GM18907 (cell line): ENCODE results near the gene NUDT21.
"Not testable (repeated sequence)": the region's sequence is repeated elsewhere in the genome, so short reads cannot be mapped to it uniquely, and the experiment has no call there.

Experiments used
- ATAC-seq: cut with Tn5 transposase; IDR thresholded peaks from one replicate; pipeline ENCODE4 v1.9.1; 2021; ENCODE audit warnings: mild to moderate bottlenecking, moderate library complexity; ENCODE audit not compliant: unreplicated experiment

NUDT21 gene

DNA sequence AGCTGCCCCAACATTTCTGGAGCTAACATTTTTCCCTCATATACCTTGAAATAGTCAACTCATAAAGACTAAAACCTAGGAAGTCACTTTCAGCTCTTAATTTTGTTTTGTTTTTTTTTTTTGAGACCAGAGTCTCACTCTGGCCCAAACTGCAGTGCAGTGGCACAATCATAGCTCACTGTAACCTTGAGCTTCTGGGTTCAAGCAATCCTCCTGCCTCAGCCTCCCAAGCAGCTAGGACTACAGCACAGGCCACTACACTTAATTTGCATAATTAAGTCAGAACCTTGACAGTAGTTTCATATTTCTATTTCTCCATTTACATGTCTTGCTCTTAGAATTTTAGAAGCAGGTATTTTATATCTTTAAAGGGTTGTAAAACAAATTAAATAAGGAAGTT lies 30.5 kb downstream of the NUDT21 start:
- no peak for ATAC-seq

DNA sequence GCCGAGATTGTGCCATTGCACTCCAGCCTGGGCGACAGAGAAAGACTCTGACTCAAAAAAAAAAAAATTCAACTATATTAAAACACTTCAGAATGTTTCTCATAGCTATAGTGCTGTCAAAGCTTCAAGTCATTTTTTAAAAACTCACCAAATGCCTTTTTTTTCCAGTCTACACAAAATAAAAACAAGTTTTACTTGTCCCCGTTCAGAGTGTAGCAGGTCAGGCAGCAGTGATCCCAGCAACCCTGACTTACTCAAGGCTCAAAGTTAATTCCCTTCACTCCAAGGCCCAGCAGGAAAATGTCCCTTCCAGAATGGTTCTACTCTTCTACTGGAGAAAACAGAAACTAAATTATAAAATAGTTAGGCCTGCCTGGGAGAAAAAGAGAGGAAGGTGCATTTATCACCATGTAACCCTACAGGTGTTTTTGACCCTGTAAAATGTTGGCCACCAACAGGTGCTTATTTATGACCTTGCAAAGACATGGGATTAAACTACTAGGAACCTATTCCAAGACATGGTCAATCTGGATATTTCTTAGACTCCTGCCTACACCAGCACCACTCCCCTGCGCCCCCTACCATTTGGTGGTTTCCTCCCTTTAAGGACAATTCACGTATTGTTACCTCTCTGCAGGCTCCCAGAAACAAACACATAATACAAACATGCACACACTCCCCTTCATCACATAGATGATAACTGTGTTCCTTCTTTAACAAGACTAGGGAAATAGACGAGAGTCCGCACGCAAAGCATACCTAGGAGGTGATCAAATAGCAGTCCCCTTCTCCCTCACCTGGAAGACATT lies 31.2 kb downstream of the NUDT21 start:
- no peak for ATAC-seq

DNA sequence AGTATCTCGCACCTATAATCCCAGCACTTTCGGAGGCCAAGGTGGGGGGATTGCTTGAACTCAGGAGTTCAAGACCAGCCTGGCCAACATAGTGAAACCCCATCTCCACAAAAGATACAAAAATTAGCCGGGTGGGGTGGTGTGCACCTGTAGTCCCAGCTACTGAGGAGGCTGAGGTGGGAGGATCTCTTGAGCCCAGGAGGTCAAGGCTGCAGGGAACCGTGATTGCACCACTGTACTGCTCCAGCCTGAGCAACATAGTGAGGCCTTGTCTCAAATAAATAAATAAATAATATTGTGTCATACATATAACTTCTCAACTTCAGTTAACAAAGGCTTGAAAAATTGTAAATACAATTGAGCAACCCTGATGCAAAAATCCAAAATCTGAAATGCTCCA lies 34.0 kb downstream of the NUDT21 start:
- ATAC-seq: no peak

DNA sequence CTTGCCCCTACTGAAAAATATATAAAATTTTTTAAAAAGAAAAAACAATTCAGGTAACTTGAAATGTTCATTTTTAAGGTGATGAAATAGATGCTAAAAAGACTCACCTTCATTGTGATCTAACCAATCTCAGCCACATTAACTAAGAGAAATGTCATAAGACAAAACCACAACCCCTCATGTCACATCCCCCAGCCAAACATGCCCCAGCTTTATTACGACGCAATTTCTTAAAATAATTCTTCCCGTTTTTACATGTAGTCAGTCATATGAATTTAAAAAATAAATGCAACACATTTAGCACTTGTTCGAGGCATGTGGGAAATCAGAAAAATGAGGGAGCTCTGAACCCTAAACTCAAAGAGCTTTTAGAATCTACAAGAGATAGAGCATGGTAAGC lies 35.3 kb downstream of the NUDT21 start:
- no peak for ATAC-seq

DNA sequence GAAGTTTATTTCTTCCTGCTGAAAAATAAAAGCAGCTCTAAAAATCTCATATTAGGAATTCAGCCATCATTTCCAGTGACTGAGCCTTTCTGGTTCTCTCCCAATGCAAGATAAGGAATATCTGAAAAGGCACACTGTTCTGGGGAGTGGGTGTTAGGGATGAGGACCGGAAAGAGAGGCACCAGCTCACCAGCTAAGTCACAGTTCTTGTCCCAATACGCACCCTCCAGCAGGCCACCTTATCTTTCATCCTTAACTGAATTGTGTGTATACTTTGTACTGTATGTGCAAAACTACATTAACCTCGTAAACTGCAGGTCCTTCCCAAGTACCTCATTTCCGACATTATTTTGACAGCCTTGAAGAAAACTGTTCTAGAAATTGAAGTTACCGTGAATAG lies 36.8 kb downstream of the NUDT21 start:
- no peak for ATAC-seq

DNA sequence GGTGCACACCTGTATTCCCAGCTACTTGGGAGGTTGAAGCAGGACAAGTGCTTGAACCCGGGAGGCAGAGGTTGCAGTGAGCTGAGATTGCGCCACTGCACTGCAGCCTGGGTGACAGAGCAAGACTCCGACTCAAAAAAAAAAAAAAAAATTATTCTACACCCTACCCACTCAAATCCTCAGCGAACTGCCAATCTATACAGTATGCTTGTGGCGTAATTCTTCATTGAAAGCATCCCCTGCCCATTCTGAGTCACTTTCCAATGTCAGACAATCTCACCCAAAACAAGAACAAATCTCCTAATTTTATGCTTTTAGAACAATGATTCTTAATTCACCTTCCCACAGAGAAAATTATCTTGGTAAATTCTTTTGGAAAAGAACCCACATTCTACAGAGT lies 37.8 kb downstream of the NUDT21 start:
- no peak for ATAC-seq

DNA sequence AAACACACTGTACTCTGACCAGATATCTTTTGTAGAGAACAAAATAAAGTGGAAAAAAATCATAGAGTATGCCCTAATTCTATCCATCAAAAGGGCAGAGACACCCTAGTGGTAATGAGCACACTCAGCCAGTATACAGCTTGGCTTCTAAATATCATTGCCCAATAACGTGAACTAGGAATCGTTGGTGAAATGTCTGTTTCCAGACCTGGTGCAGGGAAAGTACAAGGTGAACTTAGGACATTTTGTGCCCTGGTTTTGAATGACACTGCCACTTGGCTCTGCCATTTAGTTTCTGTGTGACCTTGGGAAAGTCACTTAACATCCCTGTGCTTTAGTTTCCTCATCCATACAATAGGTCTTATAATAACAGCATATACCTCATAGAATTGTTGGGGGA lies 39.5 kb downstream of the NUDT21 start:
- no peak for ATAC-seq

DNA sequence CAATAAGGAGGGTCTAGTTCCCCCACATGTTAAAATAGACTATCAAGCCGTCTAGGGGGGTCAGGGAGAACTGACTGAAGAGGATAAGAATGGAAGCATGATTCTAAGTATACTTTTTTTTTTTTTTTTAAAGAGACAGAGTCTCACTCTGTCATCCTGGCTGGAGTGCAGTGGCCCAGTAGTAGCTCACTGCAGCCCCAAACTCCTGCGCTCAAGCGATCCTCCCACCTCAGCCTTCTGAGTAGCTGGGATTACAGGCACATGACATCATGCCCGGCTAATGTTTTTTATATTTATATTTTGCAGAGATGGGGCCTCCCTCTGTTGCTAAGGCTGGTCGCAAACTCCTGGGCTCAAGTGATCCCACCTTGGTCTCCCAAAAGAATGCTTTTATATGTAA lies 40.0 kb downstream of the NUDT21 start:
- ATAC-seq: no peak

DNA sequence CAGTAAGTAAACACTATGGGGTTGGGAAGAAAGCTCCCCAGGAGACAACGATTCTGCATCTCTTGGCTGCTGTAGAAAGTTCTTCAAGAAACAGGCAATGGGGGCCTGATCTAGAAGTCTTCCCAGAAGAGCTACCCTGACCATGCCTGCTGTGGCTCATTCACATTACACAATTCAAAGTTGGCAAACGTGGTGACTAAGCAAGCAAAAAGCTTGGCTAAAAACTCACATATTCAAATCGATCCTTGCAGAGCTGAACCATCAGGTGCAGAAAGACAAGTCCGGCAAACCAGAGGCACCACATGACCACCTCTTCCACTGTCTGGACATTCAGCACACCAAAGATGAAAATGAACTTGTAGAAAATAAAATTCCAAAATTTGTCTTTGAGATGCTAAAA lies 41.9 kb downstream of the NUDT21 start:
- ATAC-seq: no peak

DNA sequence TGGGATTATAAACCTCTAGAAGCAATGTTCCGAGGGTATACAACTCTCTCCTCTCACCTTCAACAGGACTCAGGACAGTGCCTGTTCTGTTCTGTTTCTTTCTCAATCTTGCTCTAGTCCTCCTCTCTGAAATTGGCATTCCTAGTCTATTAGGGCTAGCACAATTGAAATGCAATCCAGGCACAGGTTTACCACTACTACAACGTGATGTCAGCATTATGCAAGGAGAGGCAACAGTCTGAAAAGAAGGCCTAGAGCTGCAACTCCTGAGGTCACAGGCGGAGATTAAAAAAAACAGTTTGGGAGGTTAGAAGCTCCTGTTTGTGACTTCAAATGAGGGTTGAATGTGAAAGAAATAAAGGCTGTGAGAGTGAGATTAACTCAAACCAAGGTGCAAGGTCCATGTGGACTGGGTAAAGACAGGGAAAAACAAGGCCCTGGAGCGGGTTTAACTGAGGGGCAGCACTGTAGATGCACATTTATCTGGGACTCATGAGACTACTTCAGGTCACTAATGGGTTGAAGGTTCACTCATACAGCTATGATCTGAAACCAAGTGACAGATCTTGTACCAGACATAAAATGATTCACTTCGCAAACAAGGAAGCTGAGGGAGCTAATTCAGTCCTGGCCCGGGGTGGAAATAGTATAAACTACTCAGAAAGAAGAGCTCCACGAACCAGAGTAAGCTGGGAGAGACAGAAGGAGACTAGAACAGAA lies 42.6 kb downstream of the NUDT21 start:
- ATAC-seq: no peak

DNA sequence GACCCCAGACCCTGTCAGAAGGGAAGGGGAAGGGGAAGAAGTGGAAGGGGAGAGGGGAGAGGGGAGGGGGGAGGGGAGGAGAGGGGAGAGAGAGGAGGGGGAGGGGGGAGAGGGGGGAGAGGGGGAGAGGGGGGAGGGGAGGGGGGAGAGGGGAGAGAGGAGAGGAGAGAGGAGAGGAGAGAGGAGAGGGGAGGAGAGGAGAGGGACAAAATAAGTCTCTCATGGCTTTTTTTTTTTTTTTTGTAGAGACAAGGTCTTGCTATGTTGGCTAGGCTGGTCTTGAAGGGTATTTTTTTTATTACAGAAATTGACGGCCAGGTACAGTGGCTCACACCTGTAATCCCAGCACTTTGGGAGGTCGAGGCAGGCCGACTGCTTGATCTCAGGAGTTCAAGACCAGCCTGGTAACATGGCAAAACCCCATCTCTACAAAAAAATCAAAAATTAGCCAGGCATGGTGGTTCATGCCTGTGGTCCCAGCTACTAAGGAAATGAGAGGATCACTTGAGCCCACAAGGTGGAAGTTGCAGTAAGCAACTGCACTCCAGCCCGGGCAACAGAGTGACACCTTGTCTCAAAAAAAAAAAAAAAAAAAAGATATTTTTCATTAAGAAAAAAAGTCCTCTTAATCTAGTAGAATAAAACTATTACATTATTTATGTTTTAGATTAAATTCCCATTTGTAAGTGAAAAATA lies 45.0 kb downstream of the NUDT21 start:
- ATAC-seq: no peak

DNA sequence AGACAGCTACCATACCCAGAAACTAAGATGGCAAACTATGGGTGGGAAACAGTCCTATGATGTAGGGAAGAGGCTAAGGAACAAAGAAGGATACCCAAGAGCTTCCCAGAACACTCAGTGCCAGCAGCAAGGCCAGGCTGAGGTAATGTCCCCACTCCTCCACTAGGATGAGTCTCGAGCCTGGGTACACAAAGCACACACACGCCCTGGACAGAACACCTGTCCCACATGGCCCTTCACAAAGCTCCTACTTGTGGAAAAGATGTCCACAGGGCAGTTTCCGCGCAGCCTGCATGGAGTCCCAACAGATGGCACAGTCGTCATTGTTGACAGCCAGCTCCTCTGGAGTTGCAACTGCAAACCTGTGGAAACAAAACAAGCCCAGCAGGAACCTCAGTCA lies 49.6 kb downstream of the NUDT21 start:
- peak; percentile 46 for ATAC-seq

DNA sequence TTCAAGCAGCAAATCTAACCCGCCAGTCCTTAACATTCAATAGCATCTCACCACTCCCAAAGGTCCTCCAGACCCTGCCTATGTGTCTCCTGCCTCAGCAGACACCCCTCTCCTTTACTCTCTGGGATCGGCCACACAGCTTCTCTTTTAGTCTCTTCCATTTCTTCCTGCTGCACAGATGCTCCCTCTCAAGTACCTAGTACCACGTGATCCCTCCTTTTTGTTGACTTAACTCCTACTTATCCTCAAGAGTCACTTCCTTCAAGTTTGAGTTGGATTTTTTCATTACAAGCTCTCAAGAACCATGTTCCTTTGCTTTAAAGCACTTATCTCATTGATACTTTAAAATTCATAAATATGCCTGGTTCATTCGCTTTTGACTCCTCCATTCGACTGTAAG lies 50.7 kb downstream of the NUDT21 start:
- no peak for ATAC-seq

DNA sequence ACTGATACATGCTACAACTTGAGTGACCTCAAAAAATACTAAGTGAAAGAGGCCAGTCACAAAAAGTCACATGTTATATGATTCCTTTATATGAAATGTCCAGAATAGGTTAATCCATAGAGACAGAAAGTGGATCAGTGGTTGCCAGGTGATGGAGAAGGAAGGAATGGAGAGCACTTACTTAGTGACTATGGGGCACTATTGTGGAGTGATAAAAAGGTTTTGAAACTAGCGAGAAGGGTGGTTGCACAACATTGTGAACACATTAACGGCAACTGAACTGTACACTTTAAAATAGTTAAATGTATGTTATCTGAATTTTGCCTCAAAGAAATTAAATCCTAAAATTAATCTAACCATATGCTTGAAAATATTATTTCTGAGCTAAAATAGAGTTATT lies 51.6 kb downstream of the NUDT21 start:
- no peak for ATAC-seq

DNA sequence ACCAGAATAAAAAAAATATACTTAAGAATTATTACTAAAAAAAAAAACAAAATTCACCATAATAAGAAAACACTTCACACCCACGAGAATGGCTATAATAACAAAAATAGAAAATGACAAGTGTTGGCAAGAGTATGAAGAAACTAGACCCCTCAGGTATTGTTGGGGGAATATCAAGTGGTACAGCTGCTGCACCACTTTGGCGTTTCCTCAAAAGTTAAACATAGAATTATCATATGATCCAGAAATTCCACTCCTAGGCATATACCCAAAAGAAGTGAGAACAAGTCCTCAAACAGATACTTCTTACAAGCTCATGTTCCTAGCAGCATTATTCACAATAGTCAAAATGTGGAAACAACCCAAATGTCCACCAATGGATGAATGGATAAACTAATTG lies 52.1 kb downstream of the NUDT21 start:
- no peak for ATAC-seq

DNA sequence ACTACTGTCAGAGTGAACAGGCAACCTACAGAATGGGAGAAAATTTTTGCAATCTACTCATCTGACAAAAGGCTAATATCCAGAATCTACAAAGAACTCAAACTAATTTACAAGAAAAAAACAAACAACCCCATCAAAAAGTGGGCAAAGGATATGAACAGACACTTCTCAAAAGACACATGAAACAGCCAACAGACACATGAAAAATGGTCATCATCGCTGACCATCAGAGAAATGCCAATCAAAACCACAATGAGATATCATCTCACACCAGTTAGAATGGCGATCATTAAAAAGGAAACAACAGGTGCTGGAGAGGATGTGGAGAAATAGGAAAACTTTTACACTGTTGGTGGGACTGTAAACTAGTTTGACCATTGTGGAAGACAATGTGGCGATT lies 54.4 kb downstream of the NUDT21 start:
- ATAC-seq: not testable (repeated sequence)

DNA sequence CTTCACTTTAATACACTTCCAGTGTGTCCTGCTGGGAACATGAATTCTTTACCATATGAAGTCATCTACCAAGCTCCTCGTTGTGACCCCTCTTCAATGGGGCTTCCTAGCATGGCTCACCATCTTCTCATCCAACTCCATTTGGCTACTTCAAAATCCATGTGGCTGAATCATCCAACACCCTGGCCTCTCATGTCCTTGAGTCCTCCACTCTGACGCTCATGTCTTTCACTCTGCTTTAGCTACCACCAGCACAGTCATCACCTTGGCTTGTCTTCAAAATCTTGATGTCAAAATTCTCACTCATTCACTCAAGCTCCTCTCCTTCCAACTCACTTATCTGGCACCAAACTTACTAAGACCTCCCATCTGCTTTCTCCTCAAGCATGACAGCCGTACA lies 61.6 kb downstream of the NUDT21 start:
- ATAC-seq: no peak

DNA sequence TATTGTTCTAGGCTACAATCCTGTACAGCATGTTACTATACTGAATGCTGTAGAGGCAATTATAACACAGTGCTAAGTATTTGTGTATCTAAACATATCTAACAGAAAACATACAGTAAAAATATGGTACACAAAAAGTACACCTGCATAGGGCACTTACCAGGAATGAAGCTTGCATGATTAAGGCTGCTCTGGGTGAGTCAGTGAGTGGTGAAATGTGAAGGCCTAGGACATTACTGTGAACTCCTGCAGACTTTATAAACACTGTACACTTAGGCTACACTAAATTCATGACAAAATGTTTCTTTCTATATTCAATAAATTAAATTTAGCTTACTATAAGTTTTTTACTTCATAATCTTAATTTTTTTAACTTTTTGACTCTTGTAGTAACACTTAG lies 62.9 kb downstream of the NUDT21 start:
- no peak for ATAC-seq

DNA sequence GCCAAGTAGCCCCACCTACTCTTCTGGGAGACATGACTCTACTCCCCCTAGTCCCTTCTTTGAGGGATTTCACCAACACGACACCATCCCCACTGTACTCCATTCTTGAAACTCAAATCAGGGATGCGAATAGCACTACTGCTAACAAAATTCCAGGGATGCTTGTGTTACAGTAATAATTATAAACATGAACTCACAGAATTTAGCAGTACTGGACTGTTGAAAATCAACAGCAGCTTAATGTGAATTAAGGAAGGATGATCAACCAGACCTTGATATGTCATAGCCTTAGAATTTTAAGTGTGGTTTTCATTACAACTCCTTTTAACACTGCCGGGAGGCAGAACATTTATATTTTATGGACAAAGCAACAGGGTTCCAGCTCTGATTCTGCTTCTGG lies 63.7 kb downstream of the NUDT21 start:
- ATAC-seq: no peak

DNA sequence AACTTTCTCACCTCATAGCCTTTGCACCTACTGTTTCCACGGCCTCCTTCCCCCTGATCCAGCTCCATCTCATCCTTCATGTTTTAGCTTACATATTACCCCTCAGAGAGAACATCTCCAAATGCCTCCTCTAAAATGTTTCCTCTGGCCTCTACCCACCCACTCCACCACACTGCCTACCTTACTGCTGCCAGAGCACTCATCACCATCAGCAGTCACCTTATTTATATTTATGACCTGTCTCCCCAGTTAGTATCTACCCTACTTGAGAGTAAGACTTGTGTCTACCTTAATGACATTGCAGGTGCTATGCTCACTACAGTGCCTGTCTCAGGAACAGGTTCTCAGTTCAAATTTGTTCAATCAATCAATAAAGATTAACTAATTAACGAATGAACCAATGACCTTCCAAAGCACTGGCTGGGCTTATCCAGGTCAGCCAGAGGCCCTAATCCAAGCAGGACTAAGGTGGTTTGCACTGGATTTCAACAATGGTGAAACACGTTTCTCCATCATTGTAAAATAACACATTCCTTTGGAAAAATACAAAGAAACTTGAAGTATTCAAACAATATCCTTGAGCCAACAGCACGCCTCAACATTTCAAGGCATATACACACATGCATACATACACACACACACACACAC lies 66.9 kb downstream of the NUDT21 start:
- ATAC-seq: no peak

DNA sequence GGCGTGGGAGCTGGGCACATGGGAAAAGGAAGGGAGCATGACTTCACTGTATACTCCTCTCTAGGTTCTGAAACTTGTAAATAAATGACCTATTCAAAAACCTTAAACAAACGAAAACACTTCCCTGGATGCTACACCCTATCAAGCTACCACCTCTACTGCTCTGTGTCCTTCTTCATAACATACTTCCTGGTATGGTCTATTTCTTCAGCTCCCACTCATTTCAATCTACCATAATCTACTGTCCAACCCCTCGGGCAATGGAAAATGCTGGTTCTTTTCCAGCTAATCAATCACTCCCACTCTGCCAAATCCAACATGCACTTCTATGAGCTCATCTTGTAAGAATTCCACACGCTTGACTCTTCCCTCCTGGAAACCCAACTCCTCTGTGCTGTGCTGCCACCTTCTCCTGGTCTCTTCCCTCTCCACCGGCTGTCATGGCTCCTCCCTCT lies 68.2 kb downstream of the NUDT21 start:
- ATAC-seq: no peak
